GM18867 (cell line): ENCODE data around the gene INPP5A.

Experiments used
- ATAC-seq: cut with Tn5 transposase; IDR thresholded peaks from one replicate; pipeline ENCODE4 v1.9.1; 2021; ENCODE audit warnings: mild to moderate bottlenecking, moderate library complexity; ENCODE audit not compliant: unreplicated experiment

INPP5A gene

GRCh38 chr10:132774902-132775863 is 237.6 kb downstream of the INPP5A start:
- ATAC-seq = no peak

GRCh38 chr10:132776186-132776585 is 238.6 kb downstream of the INPP5A start:
- no peak for ATAC-seq

GRCh38 chr10:132776821-132777220 is 239.2 kb downstream of the INPP5A start:
- ATAC-seq = no peak

- no peak for ATAC-seq
These were observed 239.9 kb downstream of the INPP5A start for GRCh38 chr10:132777441-132777840.

GRCh38 chr10:132779549-132780294 is 242.1 kb downstream of the INPP5A start:
- no peak for ATAC-seq

GRCh38 chr10:132780356-132780755 is 242.8 kb downstream of the INPP5A start:
- no peak for ATAC-seq

- ATAC-seq = no peak
These were observed 244.0 kb downstream of the INPP5A start for GRCh38 chr10:132781556-132781955.

GRCh38 chr10:132783165-132783939 is 245.8 kb downstream of the INPP5A start:
- ATAC-seq = no peak

GRCh38 chr10:132783940-132784865 is 246.6 kb downstream of the INPP5A start:
- ATAC-seq = no peak

GRCh38 chr10:132784866-132785722 is 247.5 kb downstream of the INPP5A start:
- no peak for ATAC-seq

- no peak for ATAC-seq
These were observed 248.3 kb downstream of the INPP5A start, which contains the start of gene NKX6-2 for GRCh38 chr10:132785723-132786475. Gene NKX6-2 (minus strand): TSS chr10:132786147. CDS start chr10:132785948, 199 bp downstream.

GRCh38 chr10:132786476-132786883 is 248.9 kb downstream of the INPP5A start:
- ATAC-seq = no peak

- ATAC-seq = no peak
These were observed 249.4 kb downstream of the INPP5A start for GRCh38 chr10:132786884-132787494.

GRCh38 chr10:132787495-132788179 is 250.1 kb downstream of the INPP5A start:
- no peak for ATAC-seq

- ATAC-seq = no peak
These were observed 250.7 kb downstream of the INPP5A start for GRCh38 chr10:132788180-132788830.

- ATAC-seq = no peak
These were observed 251.2 kb downstream of the INPP5A start for GRCh38 chr10:132788831-132789219.

- ATAC-seq = no peak
These were observed 252.1 kb downstream of the INPP5A start for GRCh38 chr10:132789659-132790148.
